ENCODE measurements around the gene ENTPD5.

DNA sequence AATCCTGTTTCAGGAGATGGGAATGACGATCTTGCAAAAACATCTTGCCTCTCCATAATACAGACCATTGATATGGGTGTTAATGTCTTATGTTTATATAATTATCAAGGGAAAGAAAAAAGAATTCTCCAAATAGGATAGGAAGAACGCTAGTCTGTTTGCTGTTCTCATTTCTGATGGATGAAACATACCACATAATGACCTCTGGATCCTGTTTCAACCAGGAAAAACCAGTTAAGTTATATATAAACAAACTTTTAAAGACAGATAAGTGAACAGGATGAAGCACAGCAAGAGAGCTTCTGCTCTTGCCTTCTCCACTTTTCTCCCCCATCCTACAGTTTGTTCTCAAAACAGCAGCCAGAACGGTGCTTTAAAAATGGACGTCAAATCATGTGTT, 41.2 kb downstream of the ENTPD5 start:
- TF ChIP-seq, protein P1, sequence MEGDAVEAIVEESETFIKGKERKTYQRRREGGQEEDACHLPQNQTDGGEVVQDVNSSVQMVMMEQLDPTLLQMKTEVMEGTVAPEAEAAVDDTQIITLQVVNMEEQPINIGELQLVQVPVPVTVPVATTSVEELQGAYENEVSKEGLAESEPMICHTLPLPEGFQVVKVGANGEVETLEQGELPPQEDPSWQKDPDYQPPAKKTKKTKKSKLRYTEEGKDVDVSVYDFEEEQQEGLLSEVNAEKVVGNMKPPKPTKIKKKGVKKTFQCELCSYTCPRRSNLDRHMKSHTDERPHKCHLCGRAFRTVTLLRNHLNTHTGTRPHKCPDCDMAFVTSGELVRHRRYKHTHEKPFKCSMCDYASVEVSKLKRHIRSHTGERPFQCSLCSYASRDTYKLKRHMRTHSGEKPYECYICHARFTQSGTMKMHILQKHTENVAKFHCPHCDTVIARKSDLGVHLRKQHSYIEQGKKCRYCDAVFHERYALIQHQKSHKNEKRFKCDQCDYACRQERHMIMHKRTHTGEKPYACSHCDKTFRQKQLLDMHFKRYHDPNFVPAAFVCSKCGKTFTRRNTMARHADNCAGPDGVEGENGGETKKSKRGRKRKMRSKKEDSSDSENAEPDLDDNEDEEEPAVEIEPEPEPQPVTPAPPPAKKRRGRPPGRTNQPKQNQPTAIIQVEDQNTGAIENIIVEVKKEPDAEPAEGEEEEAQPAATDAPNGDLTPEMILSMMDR (IDR thresholded peaks at IDR 0.05): no peak
- no peak for TF ChIP-seq EZH2 (IDR thresholded peaks at IDR 0.05; ENCODE audit: borderline replicate concordance, insufficient read depth, low read depth, low read length, poor library complexity, severe bottlenecking)

Data from B cell (primary cell).